Measurements from ENCODE around the gene RPS6KA2. TPM values are rescaled to one million over a fixed set of nuclear protein-coding genes. Genes with fewer than 3 reads are reported as not detected.

The RPS6KA2 gene
- total RNA-seq, 1 donor from 2014 or later = 124 TPM

DNA sequence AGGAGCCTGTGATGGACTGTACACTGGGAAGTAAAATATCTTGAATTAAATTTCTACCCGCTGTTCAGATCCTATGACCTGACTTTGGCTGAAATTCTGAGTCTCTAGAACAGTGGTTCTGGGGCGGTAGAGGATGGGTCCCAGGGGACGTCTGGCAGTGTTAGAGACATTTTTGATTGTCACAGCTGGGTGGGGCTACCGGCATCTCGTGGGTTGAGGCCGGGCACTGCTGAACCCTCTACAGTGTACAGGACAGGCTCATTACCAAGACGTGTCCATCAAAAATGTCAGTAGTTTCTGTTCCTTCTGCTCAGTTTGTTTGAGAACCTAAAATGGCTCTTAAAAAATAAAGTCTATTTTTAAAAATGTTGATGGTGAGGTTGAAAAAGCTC, 11.5 kb upstream of the RPS6KA2 start:
- TF ChIP-seq, protein P1, sequence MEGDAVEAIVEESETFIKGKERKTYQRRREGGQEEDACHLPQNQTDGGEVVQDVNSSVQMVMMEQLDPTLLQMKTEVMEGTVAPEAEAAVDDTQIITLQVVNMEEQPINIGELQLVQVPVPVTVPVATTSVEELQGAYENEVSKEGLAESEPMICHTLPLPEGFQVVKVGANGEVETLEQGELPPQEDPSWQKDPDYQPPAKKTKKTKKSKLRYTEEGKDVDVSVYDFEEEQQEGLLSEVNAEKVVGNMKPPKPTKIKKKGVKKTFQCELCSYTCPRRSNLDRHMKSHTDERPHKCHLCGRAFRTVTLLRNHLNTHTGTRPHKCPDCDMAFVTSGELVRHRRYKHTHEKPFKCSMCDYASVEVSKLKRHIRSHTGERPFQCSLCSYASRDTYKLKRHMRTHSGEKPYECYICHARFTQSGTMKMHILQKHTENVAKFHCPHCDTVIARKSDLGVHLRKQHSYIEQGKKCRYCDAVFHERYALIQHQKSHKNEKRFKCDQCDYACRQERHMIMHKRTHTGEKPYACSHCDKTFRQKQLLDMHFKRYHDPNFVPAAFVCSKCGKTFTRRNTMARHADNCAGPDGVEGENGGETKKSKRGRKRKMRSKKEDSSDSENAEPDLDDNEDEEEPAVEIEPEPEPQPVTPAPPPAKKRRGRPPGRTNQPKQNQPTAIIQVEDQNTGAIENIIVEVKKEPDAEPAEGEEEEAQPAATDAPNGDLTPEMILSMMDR (IDR thresholded peaks at IDR 0.05) = no peak
- Mint-ChIP-seq H3K27ac (ENCODE audit: unreplicated experiment) (no peak overlapping the region), H3K4me1 (ENCODE audit: low read depth) (peaks cover 11% of the 10 kb centered on the region), H3K36me3 (ENCODE audit: low read depth) (no peaks in the 10 kb centered on the region), H3K4me3 (ENCODE audit: unreplicated experiment) (no peak overlapping the region), H3K27me3 (ENCODE audit: low read depth) (no peaks in the 10 kb centered on the region), H3K9me3 (ENCODE audit: low read depth) (peaks cover 5% of the 10 kb centered on the region)
- DNase-seq (ENCODE audit: low spot score) = no peak

DNA sequence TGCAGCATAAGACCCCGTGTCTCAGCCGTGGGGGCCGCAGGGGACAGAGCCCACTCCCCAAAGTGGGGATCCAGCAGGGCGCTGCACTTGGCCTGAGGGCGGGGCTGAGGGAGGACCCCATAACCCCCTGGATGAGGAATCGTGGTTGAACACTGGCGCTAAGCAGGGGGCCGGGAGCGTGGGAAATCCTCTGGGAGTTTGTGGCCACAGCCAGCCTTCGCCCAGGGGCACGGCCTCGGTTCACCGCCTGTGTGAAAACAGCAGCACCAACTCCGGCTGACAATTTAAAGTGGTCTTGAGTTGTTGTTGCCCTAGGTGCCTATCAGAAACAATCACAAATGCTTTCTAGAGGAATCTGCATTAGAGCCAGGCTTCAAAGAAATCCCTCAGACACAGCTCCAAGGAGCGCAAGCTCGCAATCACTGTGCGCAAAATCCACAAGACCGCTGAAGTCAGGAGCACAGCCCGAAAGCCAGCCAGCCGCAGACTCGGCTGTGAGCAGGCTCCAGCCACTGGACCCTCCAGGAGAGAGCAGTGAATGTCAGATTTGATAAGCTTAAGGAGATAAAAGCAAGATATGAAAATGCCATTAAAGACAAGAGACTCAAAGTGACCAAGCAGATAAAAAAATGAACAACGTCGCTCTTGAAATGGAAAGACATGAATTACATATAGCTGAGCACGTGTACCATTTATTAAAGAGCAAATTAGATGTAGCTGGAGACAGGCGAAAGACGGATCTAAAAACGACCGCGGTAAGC, 10.9 kb upstream of the RPS6KA2 start:
- no peak for DNase-seq (ENCODE audit: low spot score)
- H3K4me1 Mint-ChIP-seq (ENCODE audit: low read depth) = peaks cover 12% of the 10 kb centered on the region
- no peak overlapping the region for H3K4me3 Mint-ChIP-seq (ENCODE audit: unreplicated experiment)
- no peaks in the 10 kb centered on the region for H3K36me3 Mint-ChIP-seq (ENCODE audit: low read depth)
- no peak overlapping the region for H3K27ac Mint-ChIP-seq (ENCODE audit: unreplicated experiment)
- H3K27me3 Mint-ChIP-seq (ENCODE audit: low read depth) = no peaks in the 10 kb centered on the region
- peaks cover 3% of the 10 kb centered on the region for H3K9me3 Mint-ChIP-seq (ENCODE audit: low read depth)
- TF ChIP-seq, protein P1 (IDR thresholded peaks at IDR 0.05) = no peak

DNA sequence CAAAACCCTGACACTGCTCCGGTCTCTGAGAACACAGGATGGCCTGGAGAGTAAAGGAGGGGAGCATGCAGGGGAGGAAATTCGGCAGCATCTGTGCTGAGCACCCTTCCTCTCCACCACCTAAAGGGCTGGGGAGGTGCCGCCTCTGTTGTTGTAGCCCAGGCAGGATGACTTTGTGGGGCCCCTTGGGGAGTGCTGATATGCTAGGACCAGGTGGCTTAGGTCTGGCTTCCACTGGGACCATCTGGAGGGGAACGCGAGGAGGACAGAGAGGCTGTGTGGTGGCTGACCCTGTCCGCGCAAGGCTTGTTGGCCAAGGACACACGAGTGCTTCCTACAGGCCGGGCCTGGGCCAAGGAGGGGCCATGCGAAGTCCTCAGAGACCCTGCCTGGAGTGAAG, 9.9 kb upstream of the RPS6KA2 start:
- TF ChIP-seq, protein P1 (IDR thresholded peaks at IDR 0.05) = no peak
- peaks cover 12% of the 10 kb centered on the region for H3K4me1 Mint-ChIP-seq (ENCODE audit: low read depth)

DNA sequence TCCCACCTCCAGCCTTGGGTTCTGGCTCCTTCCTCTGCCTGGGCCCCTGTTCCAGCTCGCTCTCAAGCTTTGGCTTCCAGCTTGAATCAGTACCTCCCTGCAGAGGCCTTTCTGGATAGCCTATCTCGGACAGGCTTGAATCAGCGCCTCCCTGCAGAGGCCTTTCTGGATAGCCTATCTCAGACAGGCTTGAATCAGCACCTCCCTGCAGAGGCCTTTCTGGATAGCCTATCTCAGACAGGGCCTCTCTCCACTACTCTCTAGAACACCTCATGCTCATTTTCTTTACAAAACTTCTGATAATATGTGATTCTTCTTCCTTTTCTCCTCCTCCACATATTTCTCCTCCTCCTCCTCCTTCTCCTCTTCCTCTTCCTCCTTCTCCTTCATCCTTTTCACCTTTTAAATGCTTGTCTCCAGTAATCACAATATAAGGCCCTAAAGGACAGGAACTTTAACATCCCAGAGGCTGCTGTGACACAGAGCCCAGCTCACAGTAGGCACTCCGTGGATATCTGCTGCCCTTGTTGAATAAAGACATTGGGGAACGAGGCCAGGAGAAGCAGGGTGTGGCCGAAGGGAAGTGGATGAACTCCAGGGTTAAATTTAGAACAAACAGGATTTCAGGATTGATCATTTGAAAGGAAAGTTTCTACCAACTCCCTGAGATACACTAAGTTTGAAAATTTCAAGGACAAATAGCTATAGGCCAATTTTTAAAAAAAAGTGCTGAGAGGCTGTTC, 9.3 kb upstream of the RPS6KA2 start:
- H3K4me1 Mint-ChIP-seq (ENCODE audit: low read depth) = peaks cover 12% of the 10 kb centered on the region
- H3K36me3 Mint-ChIP-seq (ENCODE audit: low read depth) = no peaks in the 10 kb centered on the region
- H3K4me3 Mint-ChIP-seq (ENCODE audit: unreplicated experiment) = no peak overlapping the region
- no peaks in the 10 kb centered on the region for H3K27me3 Mint-ChIP-seq (ENCODE audit: low read depth)
- H3K27ac Mint-ChIP-seq (ENCODE audit: unreplicated experiment) = peak overlapping the region; percentile 6
- no peak for DNase-seq (ENCODE audit: low spot score)
- TF ChIP-seq, protein P1 (IDR thresholded peaks at IDR 0.05) = no peak
- H3K9me3 Mint-ChIP-seq (ENCODE audit: low read depth) = peaks cover 3% of the 10 kb centered on the region

More for the DNA sequence above, 9.9 kb upstream of the RPS6KA2 start:
- Mint-ChIP-seq H3K36me3 (ENCODE audit: low read depth) (no peaks in the 10 kb centered on the region), H3K9me3 (ENCODE audit: low read depth) (peaks cover 3% of the 10 kb centered on the region), H3K4me3 (ENCODE audit: unreplicated experiment) (no peak overlapping the region), H3K27ac (ENCODE audit: unreplicated experiment) (no peak overlapping the region), H3K27me3 (ENCODE audit: low read depth) (no peaks in the 10 kb centered on the region)
- DNase-seq (ENCODE audit: low spot score) = no peak
